HepG2 (cell line): ENCODE results near the gene MYLK. TPM values are rescaled to one million over a fixed set of nuclear protein-coding genes. Genes with fewer than 3 reads are reported as not detected.
A peak's percentile ranks its signal among the peaks of the same experiment; 100 is the strongest.

Source experiments
- ARID5B ChIP-seq: IDR thresholded peaks from 2 replicates; pipeline ENCODE4 v1.4.0; 2020; ENCODE audit warnings: mild to moderate bottlenecking, missing genetic modification reagents
- ATRX ChIP-seq: sonication (generic); formaldehyde crosslinking; IDR thresholded peaks from 2 replicates; pipeline ENCODE4 v1.4.0; 2020; ENCODE audit warnings: missing genetic modification reagents, borderline replicate concordance
- BCL6 ChIP-seq: IDR thresholded peaks from 2 replicates; pipeline ENCODE4 v1.6.1; 2016; ENCODE audit warnings: missing genetic modification reagents, missing compliant biosample characterization
- CHD4 ChIP-seq: fragments of 200-600 bp; sonication (generic); IDR thresholded peaks from 2 replicates; pipeline ENCODE4 v1.7.0; 2017; ENCODE audit warnings: mild to moderate bottlenecking, low read length, borderline replicate concordance
- EED ChIP-seq: sonication (generic); formaldehyde crosslinking; IDR thresholded peaks from 2 replicates; pipeline ENCODE4 v1.5.0; 2020; ENCODE audit warnings: mild to moderate bottlenecking, missing genetic modification reagents
- FOXO4 ChIP-seq: sonication (generic); formaldehyde crosslinking; conservative IDR thresholded peaks from 2 replicates; pipeline ENCODE4 v1.8.1; 2023; ENCODE audit warnings: missing genetic modification reagents
- GRHL1 ChIP-seq: sonication (generic); formaldehyde crosslinking; conservative IDR thresholded peaks from 2 replicates; pipeline ENCODE4 v1.8.0; 2022; ENCODE audit warnings: missing genetic modification reagents
- KMT2A ChIP-seq: sonication (generic); formaldehyde crosslinking; IDR thresholded peaks from 2 replicates; pipeline ENCODE4 v1.4.0; 2020; ENCODE audit warnings: missing genetic modification reagents
- MTF1 ChIP-seq: sonication (generic); formaldehyde crosslinking; IDR thresholded peaks from 2 replicates; pipeline ENCODE4 v1.5.0; 2020; ENCODE audit warnings: missing genetic modification reagents
- POLR2AphosphoS2 ChIP-seq: IDR thresholded peaks from 2 replicates; pipeline ENCODE4 v1.6.1; 2011; ENCODE audit warnings: low read depth, low read length, improper control_type of control experiment
- PRDM4 ChIP-seq: sonication (generic); formaldehyde crosslinking; IDR thresholded peaks from 2 replicates; pipeline ENCODE4 v1.9.0; 2021; ENCODE audit warnings: missing genetic modification reagents, borderline replicate concordance
- SNAPC2 ChIP-seq: sonication (generic); formaldehyde crosslinking; IDR thresholded peaks from 2 replicates; pipeline ENCODE4 v1.8.1; 2022; ENCODE audit warnings: mild to moderate bottlenecking, missing genetic modification reagents
- SRY ChIP-seq: sonication (generic); formaldehyde crosslinking; IDR thresholded peaks from 2 replicates; pipeline ENCODE4 v1.8.0; 2022; ENCODE audit warnings: mild to moderate bottlenecking, missing genetic modification reagents
- ZFX ChIP-seq: sonication (generic); formaldehyde crosslinking; IDR thresholded peaks from 2 replicates; pipeline ENCODE4 v1.4.0; 2020; ENCODE audit warnings: mild to moderate bottlenecking, low read depth, missing genetic modification reagents, moderate library complexity
- ZNF44 ChIP-seq: sonication (generic); formaldehyde crosslinking; IDR thresholded peaks from 2 replicates; pipeline ENCODE4 v1.5.1; 2020; ENCODE audit warnings: mild to moderate bottlenecking, missing genetic modification reagents
- ZNF615 ChIP-seq: sonication (generic); formaldehyde crosslinking; IDR thresholded peaks from 2 replicates; pipeline ENCODE4 v1.5.0; 2020; ENCODE audit warnings: mild to moderate bottlenecking, missing genetic modification reagents, borderline replicate concordance
- ZNF720 ChIP-seq: sonication (generic); formaldehyde crosslinking; IDR thresholded peaks from 2 replicates; pipeline ENCODE4 v1.4.0; 2020; ENCODE audit warnings: missing genetic modification reagents
- ZNF768 ChIP-seq: sonication (generic); formaldehyde crosslinking; IDR thresholded peaks from 2 replicates; pipeline ENCODE4 v1.4.0; 2020; ENCODE audit warnings: missing genetic modification reagents
- polyA plus RNA-seq, 8 experiments: library from polyadenylated mRNA; depleted of rRNA in 3 of 8; stranded (reverse) in 7 of 8; unstranded in 1 of 8; fragments of >200 nt; fragmentation: Illumina TruSeq in 4 of 8; extraction: Trizol in 4 of 8; gene quantifications; 2 replicates each; pipeline versions ENCODE4 v1.2.1 to v1.2.3, GENCODE V29; 2011 to 2016; ENCODE audit warnings: low read depth in 4 of 8, missing spikeins in 1 of 8, mixed read lengths in 1 of 8; ENCODE audit not compliant: insufficient read depth in 1 of 8
- total RNA-seq, 5 experiments: library from RNA; depleted of rRNA; stranded (reverse); fragments of >200 nt; fragmentation: Illumina TruSeq; extraction: Trizol; gene quantifications; 2 replicates each; pipeline ENCODE4 v1.2.3, GENCODE V29; 2016; ENCODE audit warnings: low read depth in 1 of 5
- TF ChIP-seq, protein P1 (sequence below): sonication (generic); formaldehyde crosslinking; IDR thresholded peaks from 2 replicates; pipeline ENCODE4 v1.5.1; 2020; ENCODE audit warnings: missing genetic modification reagents, mild to moderate bottlenecking, borderline replicate concordance
- TF ChIP-seq, protein P2 (sequence below): sonication (generic); formaldehyde crosslinking; IDR thresholded peaks from 2 replicates; pipeline ENCODE4 v1.5.0; 2020; ENCODE audit warnings: missing genetic modification reagents

Gene MYLK
- total and polyA plus RNA-seq, 2 of the 13 experiments (the other 11 are each of a cell fraction or from before 2014, with no cell fraction given) = 10.6 to 34.9 TPM

DNA sequence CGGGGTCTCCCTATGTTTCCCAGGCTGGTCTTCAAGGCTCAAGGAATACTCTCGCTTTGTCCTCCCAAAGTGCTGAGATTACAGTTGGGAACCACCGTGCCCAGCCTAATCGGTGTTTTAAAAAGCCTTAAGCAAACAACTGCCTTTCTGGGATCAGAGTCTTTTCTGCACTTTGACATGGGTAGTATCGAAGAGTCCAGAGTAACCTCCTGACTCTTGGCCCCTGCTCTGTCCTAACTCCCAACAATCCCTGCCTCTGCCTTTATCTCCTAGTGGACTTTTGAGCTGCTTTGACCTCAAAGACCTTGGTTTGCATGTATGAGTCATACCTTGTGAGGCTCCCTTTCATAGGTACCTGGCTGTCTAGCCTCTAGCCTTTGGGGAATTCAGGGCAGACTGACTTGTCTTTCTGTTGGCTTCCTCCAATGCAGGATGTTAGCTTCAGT is 278.3 kb downstream of the MYLK start (continued):
- TF ChIP-seq ZNF768 (CRISPR knock-in tag) = no peak
- TF ChIP-seq CHD4 = no peak; the same call in 1 of the 2 replicates
- TF ChIP-seq FOXO4 (CRISPR knock-in tag) = no peak
- TF ChIP-seq KMT2A (CRISPR knock-in tag) = no peak
- no peak for TF ChIP-seq PRDM4 (CRISPR knock-in tag)
- TF ChIP-seq ZNF44 (CRISPR knock-in tag) = no peak
- TF ChIP-seq ZNF720 (CRISPR knock-in tag) = no peak
- TF ChIP-seq, protein P1, sequence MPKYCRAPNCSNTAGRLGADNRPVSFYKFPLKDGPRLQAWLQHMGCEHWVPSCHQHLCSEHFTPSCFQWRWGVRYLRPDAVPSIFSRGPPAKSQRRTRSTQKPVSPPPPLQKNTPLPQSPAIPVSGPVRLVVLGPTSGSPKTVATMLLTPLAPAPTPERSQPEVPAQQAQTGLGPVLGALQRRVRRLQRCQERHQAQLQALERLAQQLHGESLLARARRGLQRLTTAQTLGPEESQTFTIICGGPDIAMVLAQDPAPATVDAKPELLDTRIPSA (CRISPR knock-in tag) = no peak
- no peak for TF ChIP-seq POLR2AphosphoS2
- peak; percentile 69; the same call in 1 of the 2 replicates for TF ChIP-seq SNAPC2 (CRISPR knock-in tag)
- TF ChIP-seq GRHL1 = no peak
- no peak for TF ChIP-seq ZFX (CRISPR knock-in tag)
- TF ChIP-seq, protein P2, sequence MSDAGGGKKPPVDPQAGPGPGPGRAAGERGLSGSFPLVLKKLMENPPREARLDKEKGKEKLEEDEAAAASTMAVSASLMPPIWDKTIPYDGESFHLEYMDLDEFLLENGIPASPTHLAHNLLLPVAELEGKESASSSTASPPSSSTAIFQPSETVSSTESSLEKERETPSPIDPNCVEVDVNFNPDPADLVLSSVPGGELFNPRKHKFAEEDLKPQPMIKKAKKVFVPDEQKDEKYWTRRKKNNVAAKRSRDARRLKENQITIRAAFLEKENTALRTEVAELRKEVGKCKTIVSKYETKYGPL (CRISPR knock-in tag) = no peak
- peak; percentile 94 for TF ChIP-seq BCL6
- no peak for TF ChIP-seq EED (CRISPR knock-in tag)
- TF ChIP-seq ARID5B (CRISPR knock-in tag) = peak; percentile 97
- no peak for TF ChIP-seq ATRX (CRISPR knock-in tag)
- no peak for TF ChIP-seq ZNF615 (CRISPR knock-in tag)
- no peak for TF ChIP-seq MTF1 (CRISPR knock-in tag)
- TF ChIP-seq SRY = no peak
